HCT116 (cell line): ENCODE results near the gene BTNL8. TPM values are rescaled to one million over a fixed set of nuclear protein-coding genes. Genes with fewer than 3 reads are reported as not detected.

Experiments
- ATAC-seq: fragments of 200-7000 bp; cut with Tn5 transposase; 2 replicates; pipeline ENCODE4 v1.9.1; 2020; ENCODE audit warnings: mild to moderate bottlenecking, moderate library complexity
- BruUV-seq: library from RNA; stranded (reverse); fragments of 400-500 nt; replicated peaks from 2 replicates; lab custom pipeline; 2021; lab: Mats Ljungman, UMichigan
- CTCF ChIA-PET: fragments of 300-600 bp; sonication (Branson Sonifier 250); formaldehyde crosslinking; loops from one replicate; lab custom pipeline; 2021; ENCODE audit warnings: antibody characterized with exemption; lab: Charles Lee
- POLR2A ChIA-PET: fragments of 300-600, 350-600 bp; sonication (Branson Sonifier 250); formaldehyde crosslinking; loops from one replicate; lab custom pipeline; 2021; ENCODE audit warnings: antibody characterized with exemption; lab: Charles Lee
- RAD21 ChIA-PET, 2 experiments: fragments of 300-600 bp; sonication (Branson Sonifier 250); formaldehyde crosslinking; loops; one replicate each; lab custom pipeline; 2023; ENCODE audit warnings: low total read pairs in 2 of 2; ENCODE audit not compliant: uncharacterized antibody in 2 of 2, unreplicated experiment in 2 of 2, low non-redundant PET in 1 of 2; lab: Charles Lee
- DNase-seq: peaks from one replicate; pipeline ENCODE4 v3.0.0-alpha.2; 2010; ENCODE audit warnings: low read depth, low spot score
- H2AFZ ChIP-seq: fragments of 200-600 bp; shearing (Covaris generic), sonication (generic); 2 replicates; pipeline ENCODE4 v1.6.1; 2017; ENCODE audit warnings: low read depth, mixed run types, mixed read lengths, antibody characterized with exemption, low read length; ENCODE audit not compliant: poor library complexity, severe bottlenecking
- H3K27ac ChIP-seq: 2 replicates; pipeline ENCODE4 v1.5.1; 2012; ENCODE audit warnings: low read depth, low read length
- H3K27me3 ChIP-seq: fragments of 200-600 bp; sonication (generic); 2 replicates; pipeline ENCODE4 v1.6.1; 2016; ENCODE audit warnings: mixed run types, low read length, mixed read lengths; ENCODE audit not compliant: insufficient read depth
- H3K36me3 ChIP-seq, 2 experiments: fragments of 200-500 bp in 1 of 2; fragments of 200-600 bp in 1 of 2; sonication (Bioruptor generic) in 1 of 2; sonication (generic) in 1 of 2; 2 replicates each; pipeline versions ENCODE4 v1.5.1 to v1.6.1; 2014 to 2016; ENCODE audit warnings: low read length in 2 of 2, inconsistent platforms in 1 of 2, mixed read lengths in 1 of 2, mixed run types in 1 of 2; ENCODE audit not compliant: insufficient read depth in 2 of 2, control insufficient read depth in 1 of 2
- H3K4me1 ChIP-seq, 2 experiments: fragments of 200-600 bp in 1 of 2; sonication (generic) in 1 of 2; 2 replicates each; pipeline versions ENCODE4 v1.5.1 to v1.6.1; 2012 to 2017; ENCODE audit warnings: low read length in 2 of 2, inconsistent platforms in 1 of 2, mild to moderate bottlenecking in 1 of 2, mixed read lengths in 1 of 2, mixed run types in 1 of 2, moderate library complexity in 1 of 2; ENCODE audit not compliant: insufficient read depth in 2 of 2, control insufficient read depth in 1 of 2
- H3K4me2 ChIP-seq: fragments of 200-600 bp; sonication (generic); 2 replicates; pipeline ENCODE4 v1.6.1; 2017; ENCODE audit warnings: mixed run types, low read length, mixed read lengths
- H3K4me3 ChIP-seq, 2 experiments: fragments of 200-600 bp in 1 of 2; sonication (generic) in 1 of 2; replicated peaks in 1 of 2; 2 replicates each; pipeline ENCODE4 v1.5.1; 2011 to 2016; ENCODE audit warnings: low read length in 2 of 2, control low read depth in 1 of 2, low read depth in 1 of 2, mild to moderate bottlenecking in 1 of 2, mixed read lengths in 1 of 2, mixed run types in 1 of 2
- H3K79me2 ChIP-seq: fragments of 200-600 bp; sonication (generic); 2 replicates; pipeline ENCODE4 v1.6.1; 2017; ENCODE audit warnings: mild to moderate bottlenecking, mixed run types, low read length, moderate library complexity, mixed read lengths; ENCODE audit not compliant: insufficient read depth
- H3K9ac ChIP-seq: fragments of 200-600 bp; sonication (generic); 2 replicates; pipeline ENCODE4 v1.6.1; 2016; ENCODE audit warnings: low read length, mixed read lengths
- H3K9me2 ChIP-seq: fragments of 200-600 bp; sonication (generic), shearing (Covaris generic); 2 replicates; pipeline ENCODE4 v1.6.1; 2017; ENCODE audit warnings: mixed run types, mild to moderate bottlenecking, moderate library complexity; ENCODE audit not compliant: insufficient read depth
- H3K9me3 ChIP-seq, 2 experiments: fragments of 200-500 bp in 1 of 2; fragments of 200-600 bp in 1 of 2; sonication (Bioruptor generic) in 1 of 2; sonication (generic) in 1 of 2; 2 replicates each; pipeline ENCODE4 v1.6.1; 2014 to 2017; ENCODE audit warnings: low read length in 2 of 2, mixed read lengths in 2 of 2, inconsistent platforms in 1 of 2, low read depth in 1 of 2, mild to moderate bottlenecking in 1 of 2, mixed run types in 1 of 2, moderate library complexity in 1 of 2; ENCODE audit not compliant: control insufficient read depth in 1 of 2, insufficient read depth in 1 of 2
- H4K20me1 ChIP-seq: fragments of 200-600 bp; sonication (generic), shearing (Covaris generic); 2 replicates; pipeline ENCODE4 v1.6.1; 2017; ENCODE audit warnings: mixed run types, mild to moderate bottlenecking, moderate library complexity; ENCODE audit not compliant: insufficient read depth
- CBX3 ChIP-seq: IDR thresholded peaks from 2 replicates; pipeline ENCODE4 v1.6.1; 2012; ENCODE audit warnings: low read depth
- EGR1 ChIP-seq: IDR thresholded peaks from 2 replicates; pipeline ENCODE4 v1.6.1; 2012; ENCODE audit warnings: low read depth
- ELF1 ChIP-seq: IDR thresholded peaks from 2 replicates; pipeline ENCODE4 v1.6.1; 2012; ENCODE audit warnings: low read depth, borderline replicate concordance
- EZH2 ChIP-seq: fragments of 200-600 bp; sonication (generic); IDR thresholded peaks from 2 replicates; pipeline ENCODE4 v1.6.1; 2017; ENCODE audit warnings: antibody characterized with exemption, mixed run types
- EZH2phosphoT487 ChIP-seq: fragments of 200-600 bp; IDR thresholded peaks from 2 replicates; pipeline ENCODE4 v1.6.1; 2018; ENCODE audit warnings: antibody characterized with exemption, borderline replicate concordance
- FOSL1 ChIP-seq: IDR thresholded peaks from 2 replicates; pipeline ENCODE4 v1.6.1; 2012; ENCODE audit warnings: low read depth
- JUND ChIP-seq: IDR thresholded peaks from 2 replicates; pipeline ENCODE4 v1.6.1; 2012
- POLR2A ChIP-seq: IDR thresholded peaks from 2 replicates; pipeline ENCODE4 v1.7.0; 2011; ENCODE audit warnings: borderline replicate concordance; ENCODE audit not compliant: insufficient read depth, insufficient read length; ENCODE audit errors: extremely low read depth
- RAD21 ChIP-seq: IDR thresholded peaks from 2 replicates; pipeline ENCODE4 v1.6.1; 2012; ENCODE audit warnings: low read depth, mild to moderate bottlenecking
- SIN3A ChIP-seq: IDR thresholded peaks from 2 replicates; pipeline ENCODE4 v1.6.1; 2012; ENCODE audit warnings: low read depth
- SP1 ChIP-seq: IDR thresholded peaks from 2 replicates; pipeline ENCODE4 v1.6.1; 2012; ENCODE audit warnings: low read depth
- SRF ChIP-seq: IDR thresholded peaks from 2 replicates; pipeline ENCODE4 v1.6.1; 2012; ENCODE audit warnings: low read depth
- TCF7L2 ChIP-seq: IDR thresholded peaks from 2 replicates; pipeline ENCODE4 v1.7.0; 2011; ENCODE audit warnings: borderline replicate concordance, inconsistent platforms; ENCODE audit not compliant: insufficient read depth, insufficient read length; ENCODE audit errors: extremely low read depth
- YY1 ChIP-seq: IDR thresholded peaks from 2 replicates; pipeline ENCODE4 v1.6.1; 2011; ENCODE audit warnings: low read length, low read depth, moderate library complexity, mild to moderate bottlenecking; ENCODE audit not compliant: insufficient replicate concordance; ENCODE audit errors: extremely low read depth
- ZFX ChIP-seq: fragments of 450-650 bp; IDR thresholded peaks from 2 replicates; pipeline ENCODE4 v1.6.1; 2017
- ZNF274 ChIP-seq: fragments of 200-500 bp; sonication (Bioruptor generic); IDR thresholded peaks from 2 replicates; pipeline ENCODE4 v1.6.1; 2014; ENCODE audit warnings: mild to moderate bottlenecking, low read depth, low read length, inconsistent platforms
- intact Hi-C: fragments of 100-400 bp; cut with micrococcal nuclease; formaldehyde crosslinking; loops from 2 replicates; pipeline ENCODE4 v1.10.0; 2022
- total RNA-seq: library from RNA; stranded (reverse); gene quantifications from one replicate; pipeline ENCODE4 v1.2.1, GENCODE V29; 2021; ENCODE audit not compliant: unreplicated experiment
- TF ChIP-seq, protein P1 (sequence below): IDR thresholded peaks from 2 replicates; pipeline ENCODE4 v1.6.1; 2012
- TF ChIP-seq, protein P2 (sequence below), 3 experiments: fragments of 200-600 bp in 1 of 3; sonication (generic) in 1 of 3; IDR thresholded peaks in 2 of 3; conservative IDR thresholded peaks in 1 of 3; 2 replicates each; pipeline ENCODE4 v1.5.1; 2012 to 2017; ENCODE audit warnings: low read depth in 2 of 3, low read length in 2 of 3, antibody characterized with exemption in 1 of 3, borderline replicate concordance in 1 of 3, control low read depth in 1 of 3, mild to moderate bottlenecking in 1 of 3, mixed read lengths in 1 of 3, mixed run types in 1 of 3, moderate library complexity in 1 of 3; ENCODE audit not compliant: insufficient read depth in 1 of 3
- TF ChIP-seq, protein P3 (sequence below): IDR thresholded peaks from 2 replicates; pipeline ENCODE4 v1.6.1; 2011; ENCODE audit warnings: mild to moderate bottlenecking, low read length, moderate library complexity; ENCODE audit not compliant: insufficient replicate concordance; ENCODE audit errors: extremely low read depth
- TF ChIP-seq, protein P4 (sequence below): IDR thresholded peaks from 2 replicates; pipeline ENCODE4 v1.6.1; 2012; ENCODE audit warnings: low read depth

The BTNL8 gene
- total RNA-seq, 1 experiment from 2014 or later: not detected

DNA sequence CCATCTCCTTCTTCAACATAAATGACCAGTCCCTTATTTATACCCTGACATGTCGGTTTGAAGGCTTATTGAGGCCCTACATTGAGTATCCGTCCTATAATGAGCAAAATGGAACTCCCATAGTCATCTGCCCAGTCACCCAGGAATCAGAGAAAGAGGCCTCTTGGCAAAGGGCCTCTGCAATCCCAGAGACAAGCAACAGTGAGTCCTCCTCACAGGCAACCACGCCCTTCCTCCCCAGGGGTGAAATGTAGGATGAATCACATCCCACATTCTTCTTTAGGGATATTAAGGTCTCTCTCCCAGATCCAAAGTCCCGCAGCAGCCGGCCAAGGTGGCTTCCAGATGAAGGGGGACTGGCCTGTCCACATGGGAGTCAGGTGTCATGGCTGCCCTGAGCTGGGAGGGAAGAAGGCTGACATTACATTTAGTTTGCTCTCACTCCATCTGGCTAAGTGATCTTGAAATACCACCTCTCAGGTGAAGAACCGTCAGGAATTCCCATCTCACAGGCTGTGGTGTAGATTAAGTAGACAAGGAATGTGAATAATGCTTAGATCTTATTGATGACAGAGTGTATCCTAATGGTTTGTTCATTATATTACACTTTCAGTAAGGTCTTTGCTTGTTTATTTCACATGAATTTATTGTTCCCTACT, 51.5 kb downstream of the BTNL8 start:
- peak; percentile 38; the same call in 1 of the 2 replicates for ATAC-seq
- TF ChIP-seq SRF: no peak
- no peak for TF ChIP-seq RAD21
- TF ChIP-seq, protein P1, sequence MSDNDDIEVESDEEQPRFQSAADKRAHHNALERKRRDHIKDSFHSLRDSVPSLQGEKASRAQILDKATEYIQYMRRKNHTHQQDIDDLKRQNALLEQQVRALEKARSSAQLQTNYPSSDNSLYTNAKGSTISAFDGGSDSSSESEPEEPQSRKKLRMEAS: no peak
- no peak for TF ChIP-seq TCF7L2
- no peak for TF ChIP-seq FOSL1
- no peak for TF ChIP-seq YY1
- no peak for TF ChIP-seq EGR1
- TF ChIP-seq, protein P2, sequence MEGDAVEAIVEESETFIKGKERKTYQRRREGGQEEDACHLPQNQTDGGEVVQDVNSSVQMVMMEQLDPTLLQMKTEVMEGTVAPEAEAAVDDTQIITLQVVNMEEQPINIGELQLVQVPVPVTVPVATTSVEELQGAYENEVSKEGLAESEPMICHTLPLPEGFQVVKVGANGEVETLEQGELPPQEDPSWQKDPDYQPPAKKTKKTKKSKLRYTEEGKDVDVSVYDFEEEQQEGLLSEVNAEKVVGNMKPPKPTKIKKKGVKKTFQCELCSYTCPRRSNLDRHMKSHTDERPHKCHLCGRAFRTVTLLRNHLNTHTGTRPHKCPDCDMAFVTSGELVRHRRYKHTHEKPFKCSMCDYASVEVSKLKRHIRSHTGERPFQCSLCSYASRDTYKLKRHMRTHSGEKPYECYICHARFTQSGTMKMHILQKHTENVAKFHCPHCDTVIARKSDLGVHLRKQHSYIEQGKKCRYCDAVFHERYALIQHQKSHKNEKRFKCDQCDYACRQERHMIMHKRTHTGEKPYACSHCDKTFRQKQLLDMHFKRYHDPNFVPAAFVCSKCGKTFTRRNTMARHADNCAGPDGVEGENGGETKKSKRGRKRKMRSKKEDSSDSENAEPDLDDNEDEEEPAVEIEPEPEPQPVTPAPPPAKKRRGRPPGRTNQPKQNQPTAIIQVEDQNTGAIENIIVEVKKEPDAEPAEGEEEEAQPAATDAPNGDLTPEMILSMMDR (IDR thresholded peaks at IDR 0.05 in 2 of 3, conservative IDR thresholded peaks at IDR 0.05 in 1 of 3; ENCODE audit: borderline replicate concordance in 1 of 3, insufficient read depth in 1 of 3, low read depth in 2 of 3, low read length in 2 of 3): no peak
- TF ChIP-seq, protein P3, sequence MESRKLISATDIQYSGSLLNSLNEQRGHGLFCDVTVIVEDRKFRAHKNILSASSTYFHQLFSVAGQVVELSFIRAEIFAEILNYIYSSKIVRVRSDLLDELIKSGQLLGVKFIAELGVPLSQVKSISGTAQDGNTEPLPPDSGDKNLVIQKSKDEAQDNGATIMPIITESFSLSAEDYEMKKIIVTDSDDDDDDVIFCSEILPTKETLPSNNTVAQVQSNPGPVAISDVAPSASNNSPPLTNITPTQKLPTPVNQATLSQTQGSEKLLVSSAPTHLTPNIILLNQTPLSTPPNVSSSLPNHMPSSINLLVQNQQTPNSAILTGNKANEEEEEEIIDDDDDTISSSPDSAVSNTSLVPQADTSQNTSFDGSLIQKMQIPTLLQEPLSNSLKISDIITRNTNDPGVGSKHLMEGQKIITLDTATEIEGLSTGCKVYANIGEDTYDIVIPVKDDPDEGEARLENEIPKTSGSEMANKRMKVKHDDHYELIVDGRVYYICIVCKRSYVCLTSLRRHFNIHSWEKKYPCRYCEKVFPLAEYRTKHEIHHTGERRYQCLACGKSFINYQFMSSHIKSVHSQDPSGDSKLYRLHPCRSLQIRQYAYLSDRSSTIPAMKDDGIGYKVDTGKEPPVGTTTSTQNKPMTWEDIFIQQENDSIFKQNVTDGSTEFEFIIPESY: no peak
- TF ChIP-seq JUND: no peak
- TF ChIP-seq EZH2phosphoT487: no peak
- no peak for TF ChIP-seq EZH2
- TF ChIP-seq SP1: no peak
- no peak for TF ChIP-seq POLR2A
- TF ChIP-seq ZFX: no peak
- TF ChIP-seq SIN3A: no peak
- TF ChIP-seq CBX3: no peak
- TF ChIP-seq ELF1: no peak
- TF ChIP-seq ZNF274: no peak
- TF ChIP-seq, protein P4, sequence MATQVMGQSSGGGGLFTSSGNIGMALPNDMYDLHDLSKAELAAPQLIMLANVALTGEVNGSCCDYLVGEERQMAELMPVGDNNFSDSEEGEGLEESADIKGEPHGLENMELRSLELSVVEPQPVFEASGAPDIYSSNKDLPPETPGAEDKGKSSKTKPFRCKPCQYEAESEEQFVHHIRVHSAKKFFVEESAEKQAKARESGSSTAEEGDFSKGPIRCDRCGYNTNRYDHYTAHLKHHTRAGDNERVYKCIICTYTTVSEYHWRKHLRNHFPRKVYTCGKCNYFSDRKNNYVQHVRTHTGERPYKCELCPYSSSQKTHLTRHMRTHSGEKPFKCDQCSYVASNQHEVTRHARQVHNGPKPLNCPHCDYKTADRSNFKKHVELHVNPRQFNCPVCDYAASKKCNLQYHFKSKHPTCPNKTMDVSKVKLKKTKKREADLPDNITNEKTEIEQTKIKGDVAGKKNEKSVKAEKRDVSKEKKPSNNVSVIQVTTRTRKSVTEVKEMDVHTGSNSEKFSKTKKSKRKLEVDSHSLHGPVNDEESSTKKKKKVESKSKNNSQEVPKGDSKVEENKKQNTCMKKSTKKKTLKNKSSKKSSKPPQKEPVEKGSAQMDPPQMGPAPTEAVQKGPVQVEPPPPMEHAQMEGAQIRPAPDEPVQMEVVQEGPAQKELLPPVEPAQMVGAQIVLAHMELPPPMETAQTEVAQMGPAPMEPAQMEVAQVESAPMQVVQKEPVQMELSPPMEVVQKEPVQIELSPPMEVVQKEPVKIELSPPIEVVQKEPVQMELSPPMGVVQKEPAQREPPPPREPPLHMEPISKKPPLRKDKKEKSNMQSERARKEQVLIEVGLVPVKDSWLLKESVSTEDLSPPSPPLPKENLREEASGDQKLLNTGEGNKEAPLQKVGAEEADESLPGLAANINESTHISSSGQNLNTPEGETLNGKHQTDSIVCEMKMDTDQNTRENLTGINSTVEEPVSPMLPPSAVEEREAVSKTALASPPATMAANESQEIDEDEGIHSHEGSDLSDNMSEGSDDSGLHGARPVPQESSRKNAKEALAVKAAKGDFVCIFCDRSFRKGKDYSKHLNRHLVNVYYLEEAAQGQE: no peak
- RAD21 ChIA-PET: no interaction called here
- no peak for DNase-seq
- H2AFZ ChIP-seq: peak overlapping the region; percentile 24
- H3K9me3 ChIP-seq: no peaks in the 10 kb centered on the region
- BruUV-seq: no TSS peak
- intact Hi-C loops: no loop called here
- CTCF ChIA-PET: no interaction called here
- H3K4me2 ChIP-seq: peak overlapping the region; percentile 29
- POLR2A ChIA-PET: no interaction called here
- H3K79me2 ChIP-seq: no peaks in the 10 kb centered on the region
- peaks cover 0 to 10% of the 10 kb centered on the region in 2 experiments; a peak in 2 of 4 replicates for H3K4me1 ChIP-seq
- no peak overlapping the region for H3K4me3 ChIP-seq
- H3K27ac ChIP-seq: no peak overlapping the region
- no peaks in the 10 kb centered on the region for H3K9me2 ChIP-seq
- H4K20me1 ChIP-seq: no peaks in the 10 kb centered on the region
- no peaks in the 10 kb centered on the region for H3K27me3 ChIP-seq
- H3K9ac ChIP-seq: no peak overlapping the region
- no peaks in the 10 kb centered on the region for H3K36me3 ChIP-seq
